HUES64 (cell line): Measurements from ENCODE around the gene LMLN. TPM values are rescaled to one million over a fixed set of nuclear protein-coding genes. Genes with fewer than 3 reads are reported as not detected.
"Not testable (repeated sequence)": the region's sequence is repeated elsewhere in the genome, so short reads cannot be mapped to it uniquely, and the experiment has no call there.

ENCODE experiments used
- H3K27ac ChIP-seq: 2 replicates; pipeline ENCODE4 v1.7.0; 2013; ENCODE audit warnings: low read depth, low read length, inconsistent platforms
- H3K27me3 ChIP-seq: 2 replicates; pipeline ENCODE4 v1.6.1; 2013; ENCODE audit warnings: mild to moderate bottlenecking, low read length; ENCODE audit not compliant: insufficient read depth
- H3K36me3 ChIP-seq: 2 replicates; pipeline ENCODE4 v1.6.1; 2013; ENCODE audit warnings: mild to moderate bottlenecking, low read length; ENCODE audit not compliant: insufficient read depth
- H3K4me1 ChIP-seq: 2 replicates; pipeline ENCODE4 v1.6.1; 2013; ENCODE audit warnings: mild to moderate bottlenecking, low read length, moderate library complexity; ENCODE audit not compliant: insufficient read depth
- H3K4me3 ChIP-seq: 2 replicates; pipeline ENCODE4 v1.5.1; 2013; ENCODE audit warnings: mild to moderate bottlenecking, low read length, moderate library complexity
- H3K9ac ChIP-seq: 2 replicates; pipeline ENCODE4 v1.6.1; 2013; ENCODE audit warnings: mild to moderate bottlenecking, low read depth, low read length
- H3K9me3 ChIP-seq: 2 replicates; pipeline ENCODE4 v1.6.1; 2013; ENCODE audit warnings: low read depth, low read length; ENCODE audit not compliant: insufficient read depth
- WGBS: fragments of 150-250, 120-280 bp; methylation state at CpG from one replicate; pipeline ENCODE4 v1.1.7; 2013; ENCODE audit warnings: missing lambda C conversion rate; 5-methylcytosine and 5-hydroxymethylcytosine counted together
- polyA plus RNA-seq, 2 experiments: library from polyadenylated mRNA; stranded (reverse); fragments of 50-300 nt; gene quantifications; one replicate each; pipeline ENCODE4 v1.2.3, GENCODE V29; 2013

Gene LMLN
- 2.0 TPM for polyA plus RNA-seq (2013, experiment 1 of 2)
- polyA plus RNA-seq (2013, experiment 2 of 2), result 3.4 TPM

- Histone ChIP-seq H3K9ac (peak within 1 kb of the TSS; percentile 76), H3K9me3 (no peaks in the 10 kb centered on the region), H3K27me3 (peaks cover 9% of the 10 kb centered on the region; the same call in 1 of the 2 replicates), H3K27ac (peak within 1 kb of the TSS; percentile 43), H3K4me3 (peak within 1 kb of the TSS; percentile 84), H3K36me3 (peaks cover 16% of the 10 kb centered on the region), H3K4me1 (peaks cover 10% of the 10 kb centered on the region)
- WGBS, result 2% methylated on average over 61 of the region's 62 CpGs
Observed at GRCh38 chr3:197959891-197960693, at the start of gene LMLN. TSS of gene LMLN (plus strand) at chr3:197960217. CDS start at chr3:197960246, 29 bp downstream.

GRCh38 chr3:197912741-197913476 lies 47.1 kb upstream of the LMLN start:
- Histone ChIP-seq H3K4me1 (peaks cover 3% of the 10 kb centered on the region; the same call in 1 of the 2 replicates), H3K36me3 (no peaks in the 10 kb centered on the region), H3K27me3 (no peaks in the 10 kb centered on the region), H3K4me3 (no peak overlapping the region), H3K27ac (no peak overlapping the region; the same call in 1 of the 2 replicates), H3K9ac (no peak overlapping the region), H3K9me3 (no peaks in the 10 kb centered on the region)
- 91% methylated on average over 31 of the region's 33 CpGs for WGBS

- WGBS, result 96% methylated on average over 12 of the region's 12 CpGs
- Histone ChIP-seq H3K27ac (no peak overlapping the region), H3K36me3 (no peaks in the 10 kb centered on the region), H3K4me1 (peaks cover 3% of the 10 kb centered on the region; the same call in 1 of the 2 replicates), H3K9ac (no peak overlapping the region), H3K27me3 (no peaks in the 10 kb centered on the region), H3K9me3 (no peaks in the 10 kb centered on the region), H3K4me3 (no peak overlapping the region)
Observed at GRCh38 chr3:197913641-197914380, 46.2 kb upstream of the LMLN start.

- H3K36me3 ChIP-seq, H3K27me3 ChIP-seq, H3K9ac ChIP-seq, H3K9me3 ChIP-seq, H3K4me1 ChIP-seq, H3K4me3 ChIP-seq, H3K27ac ChIP-seq: not testable (repeated sequence)
- WGBS, result 93% methylated on average over 21 of the region's 24 CpGs
Observed at GRCh38 chr3:197921429-197922275, 38.4 kb upstream of the LMLN start.

GRCh38 chr3:197926418-197926817 lies 33.6 kb upstream of the LMLN start:
- 87% methylated on average over 7 of the region's 7 CpGs for WGBS
- Histone ChIP-seq H3K9ac (no peak overlapping the region), H3K36me3 (no peaks in the 10 kb centered on the region; the same call in 1 of the 2 replicates), H3K4me1 (no peaks in the 10 kb centered on the region), H3K27me3 (no peaks in the 10 kb centered on the region), H3K9me3 (no peaks in the 10 kb centered on the region), H3K27ac (no peak overlapping the region), H3K4me3 (no peak overlapping the region)

GRCh38 chr3:197927578-197927977 lies 32.4 kb upstream of the LMLN start:
- 100% methylated on average over 2 of the region's 3 CpGs for WGBS
- not testable (repeated sequence) for H3K4me3 ChIP-seq

GRCh38 chr3:197936819-197937384 lies 23.1 kb upstream of the LMLN start:
- Histone ChIP-seq H3K4me3 (no peak overlapping the region), H3K9ac (0 out of 2 replicates have a peak overlapping the region, but pooled peaks have one; percentile 3), H3K27ac (peak overlapping the region; percentile 35; the same call in 1 of the 2 replicates), H3K4me1 (peaks cover 3% of the 10 kb centered on the region; the same call in 1 of the 2 replicates), H3K9me3 (no peaks in the 10 kb centered on the region), H3K36me3 (no peaks in the 10 kb centered on the region), H3K27me3 (no peaks in the 10 kb centered on the region)
- WGBS, result 90% methylated on average over 15 of the region's 15 CpGs

More at GRCh38 chr3:197927578-197927977, 32.4 kb upstream of the LMLN start:
- not testable (repeated sequence) for H3K4me1 ChIP-seq, H3K9me3 ChIP-seq, H3K36me3 ChIP-seq, H3K9ac ChIP-seq, H3K27ac ChIP-seq, H3K27me3 ChIP-seq

- 100% methylated on average over 1 of the region's 1 CpG for WGBS
- no peak overlapping the region for H3K4me3 ChIP-seq
- H3K27me3 ChIP-seq, result no peaks in the 10 kb centered on the region
- H3K9ac ChIP-seq, result no peak overlapping the region
- no peaks in the 10 kb centered on the region for H3K36me3 ChIP-seq
- H3K4me1 ChIP-seq, result peaks cover 3% of the 10 kb centered on the region; the same call in 1 of the 2 replicates
- H3K9me3 ChIP-seq, result no peaks in the 10 kb centered on the region
- no peak overlapping the region for H3K27ac ChIP-seq
Observed at GRCh38 chr3:197940745-197941384, 19.2 kb upstream of the LMLN start.

- Histone ChIP-seq H3K9me3 (no peaks in the 10 kb centered on the region), H3K27ac (no peak overlapping the region), H3K4me1 (no peaks in the 10 kb centered on the region), H3K9ac (no peak overlapping the region), H3K27me3 (no peaks in the 10 kb centered on the region), H3K36me3 (no peaks in the 10 kb centered on the region), H3K4me3 (no peak overlapping the region)
- 63% methylated on average over 1 of the region's 2 CpGs for WGBS
Observed at GRCh38 chr3:197942956-197943556, 17.0 kb upstream of the LMLN start.
